ENCODE measurements around the gene NUP85. TPM values are rescaled to one million over a fixed set of nuclear protein-coding genes. Genes with fewer than 3 reads are reported as not detected.
"Not testable (repeated sequence)": the region's sequence is repeated elsewhere in the genome, so short reads cannot be mapped to it uniquely, and the experiment has no call there.

Gene NUP85
- total RNA-seq: 10 to 100 TPM; 49.6 to 50.9 TPM
- long read RNA-seq, donor 1, transcript NUP85-201 (19 exons, 2,121 nt): major isoform, 5 of 15 reads
- long read RNA-seq, donor 1, partial matches to known transcripts: 4 of 15 reads
- long read RNA-seq, donor 1, other reads (novel, unspliced or antisense): 5 of 15 reads
- long read RNA-seq, donor 2, transcript NUP85-201 (19 exons, 2,121 nt): major isoform, 40 of 64 reads
- long read RNA-seq, donor 2, partial matches to known transcripts: 8 of 64 reads
- long read RNA-seq, donor 2, other reads (novel, unspliced or antisense): 12 of 64 reads

- intact Hi-C loops (cut with DNase I): loop anchor here (10.0 kb wide), 3 partner anchors 140 to 220 kb away; partner anchors contain the start of genes ATP5PD (in 1 of the 2), CDR2L (in 1 of the 2) and KCTD2 (in 1 of the 2)
- DNase-seq (ENCODE audit: low spot score): peak; percentile 98
Observed at GRCh38 chr17:75205037-75205792, at the start of gene NUP85. TSS of gene NUP85 (plus strand) at chr17:75205679. CDS start at chr17:75205762, 83 bp downstream.

- intact Hi-C loops (cut with DNase I); DNase-seq (ENCODE audit: low spot score): not testable (repeated sequence)
Observed at GRCh38 chr17:75158480-75158879, 47.0 kb upstream of the NUP85 start.

- intact Hi-C loops (cut with DNase I): loop anchor here in 1 of 2 donors (1.0 kb wide), 1 partner anchor 38 kb away; no protein-coding TSS in a partner anchor
- no peak for DNase-seq (ENCODE audit: low spot score)
Observed at GRCh38 chr17:75159196-75160031, 46.1 kb upstream of the NUP85 start.

- intact Hi-C loops (cut with DNase I): loop anchor here in 1 of 2 donors (1.0 kb wide), 1 partner anchor 39 kb away; no protein-coding TSS in a partner anchor
- DNase-seq (ENCODE audit: low spot score): no peak
Observed at GRCh38 chr17:75160211-75160610, 45.3 kb upstream of the NUP85 start.

- DNase-seq (ENCODE audit: low spot score): no peak
- intact Hi-C loops (cut with DNase I): no loop called here
Observed at GRCh38 chr17:75163074-75163473, 42.4 kb upstream of the NUP85 start.

- DNase-seq (ENCODE audit: low spot score); intact Hi-C loops (cut with DNase I): not testable (repeated sequence)
Observed at GRCh38 chr17:75164606-75165005, 40.9 kb upstream of the NUP85 start.

- DNase-seq (ENCODE audit: low spot score): no peak
- intact Hi-C loops (cut with DNase I): no loop called here
Observed at GRCh38 chr17:75168998-75169397, 36.5 kb upstream of the NUP85 start.

GRCh38 chr17:75173526-75173925 is 32.0 kb upstream of the NUP85 start:
- intact Hi-C loops (cut with DNase I): loop anchor here in 1 of 2 donors (10.0 kb wide), 1 partner anchor 59 kb away; no protein-coding TSS in a partner anchor
- DNase-seq (ENCODE audit: low spot score): no peak

- DNase-seq (ENCODE audit: low spot score): no peak
Observed at GRCh38 chr17:75174996-75175395, 30.5 kb upstream of the NUP85 start.

GRCh38 chr17:75176625-75177024 is 28.9 kb upstream of the NUP85 start:
- DNase-seq (ENCODE audit: low spot score): no peak
- intact Hi-C loops (cut with DNase I): loop anchor here in 1 of 2 donors (10.0 kb wide), 1 partner anchor 62 kb away; no protein-coding TSS in a partner anchor

More at GRCh38 chr17:75174996-75175395, 30.5 kb upstream of the NUP85 start:
- intact Hi-C loops (cut with DNase I): loop anchor here in 1 of 2 donors (10.0 kb wide), 1 partner anchor 60 kb away; no protein-coding TSS in a partner anchor

GRCh38 chr17:75178453-75178852 is 27.0 kb upstream of the NUP85 start:
- intact Hi-C loops (cut with DNase I): loop anchor here in 1 of 2 donors (10.0 kb wide), 1 partner anchor 64 kb away; no protein-coding TSS in a partner anchor
- no peak for DNase-seq (ENCODE audit: low spot score)

- no peak for DNase-seq (ENCODE audit: low spot score)
- intact Hi-C loops (cut with DNase I): loop anchor here in 1 of 2 donors (10.0 kb wide), 1 partner anchor 76 kb away; the partner anchor contains the start of gene ARMC7
Observed at GRCh38 chr17:75181110-75181509, 24.4 kb upstream of the NUP85 start.

GRCh38 chr17:75181608-75182318 is 23.7 kb upstream of the NUP85 start:
- DNase-seq (ENCODE audit: low spot score): no peak
- intact Hi-C loops (cut with DNase I): loop anchor here in 1 of 2 donors (10.0 kb wide), 1 partner anchor 77 kb away; the partner anchor contains the start of gene ARMC7

GRCh38 chr17:75182319-75182568 is 23.2 kb upstream of the NUP85 start:
- intact Hi-C loops (cut with DNase I): loop anchor here in 1 of 2 donors (10.0 kb wide), 1 partner anchor 77 kb away; the partner anchor contains the start of gene ARMC7
- peak; percentile 91 for DNase-seq (ENCODE audit: low spot score)

GRCh38 chr17:75182569-75183436 is 22.7 kb upstream of the NUP85 start, which contains the start of gene SUMO2:
TSS of gene SUMO2 (minus strand) at chr17:75182959. CDS start at chr17:75182834, 125 bp downstream.
- DNase-seq (ENCODE audit: low spot score): peak; percentile 98
- intact Hi-C loops (cut with DNase I): loop anchor here in 1 of 2 donors (10.0 kb wide), 1 partner anchor 78 kb away; the partner anchor contains the start of gene ARMC7

GRCh38 chr17:75183999-75184884 is 21.2 kb upstream of the NUP85 start:
- intact Hi-C loops (cut with DNase I): loop anchor here in 1 of 2 donors (10.0 kb wide), 1 partner anchor 79 kb away; the partner anchor contains the start of gene ARMC7
- DNase-seq (ENCODE audit: low spot score): no peak
